NCI-H82 (cell line): ENCODE measurements around the gene LRRC56.

ENCODE experiments used
- DNase-seq: peaks from one replicate; lab custom pipeline; 2025; lab: John Stamatoyannopoulos, UW

The LRRC56 gene

GRCh38 chr11:559712-560304 lies 22.5 kb downstream of the LRRC56 start:
- no peak for DNase-seq

GRCh38 chr11:560305-561147 lies 23.2 kb downstream of the LRRC56 start, which contains the start of the genes LMNTD2 and RASSF7:
Gene LMNTD2 (minus strand): TSS chr11:560738. CDS start chr11:560716, 22 bp downstream.
Gene RASSF7 (plus strand): TSS chr11:560970. CDS start chr11:561769, 799 bp downstream.
- DNase-seq: peak; percentile 94

GRCh38 chr11:561148-562003 lies 24.0 kb downstream of the LRRC56 start:
- DNase-seq: no peak

DNA sequence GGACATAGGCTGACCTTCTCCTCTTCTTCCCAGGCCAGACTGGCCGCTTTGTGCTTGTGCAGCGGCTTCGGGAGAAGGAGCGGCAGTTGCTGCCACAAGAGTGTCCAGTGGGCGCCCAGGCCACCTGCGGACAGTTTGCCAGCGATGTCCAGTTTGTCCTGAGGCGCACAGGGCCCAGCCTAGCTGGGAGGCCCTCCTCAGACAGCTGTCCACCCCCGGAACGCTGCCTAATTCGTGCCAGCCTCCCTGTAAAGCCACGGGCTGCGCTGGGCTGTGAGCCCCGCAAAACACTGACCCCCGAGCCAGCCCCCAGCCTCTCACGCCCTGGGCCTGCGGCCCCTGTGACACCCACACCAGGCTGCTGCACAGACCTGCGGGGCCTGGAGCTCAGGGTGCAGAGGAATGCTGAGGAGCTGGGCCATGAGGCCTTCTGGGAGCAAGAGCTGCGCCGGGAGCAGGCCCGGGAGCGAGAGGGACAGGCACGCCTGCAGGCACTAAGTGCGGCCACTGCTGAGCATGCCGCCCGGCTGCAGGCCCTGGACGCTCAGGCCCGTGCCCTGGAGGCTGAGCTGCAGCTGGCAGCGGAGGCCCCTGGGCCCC lies 24.8 kb downstream of the LRRC56 start:
- DNase-seq: no peak

GRCh38 chr11:563066-563811 lies 25.9 kb downstream of the LRRC56 start:
- no peak for DNase-seq

DNA sequence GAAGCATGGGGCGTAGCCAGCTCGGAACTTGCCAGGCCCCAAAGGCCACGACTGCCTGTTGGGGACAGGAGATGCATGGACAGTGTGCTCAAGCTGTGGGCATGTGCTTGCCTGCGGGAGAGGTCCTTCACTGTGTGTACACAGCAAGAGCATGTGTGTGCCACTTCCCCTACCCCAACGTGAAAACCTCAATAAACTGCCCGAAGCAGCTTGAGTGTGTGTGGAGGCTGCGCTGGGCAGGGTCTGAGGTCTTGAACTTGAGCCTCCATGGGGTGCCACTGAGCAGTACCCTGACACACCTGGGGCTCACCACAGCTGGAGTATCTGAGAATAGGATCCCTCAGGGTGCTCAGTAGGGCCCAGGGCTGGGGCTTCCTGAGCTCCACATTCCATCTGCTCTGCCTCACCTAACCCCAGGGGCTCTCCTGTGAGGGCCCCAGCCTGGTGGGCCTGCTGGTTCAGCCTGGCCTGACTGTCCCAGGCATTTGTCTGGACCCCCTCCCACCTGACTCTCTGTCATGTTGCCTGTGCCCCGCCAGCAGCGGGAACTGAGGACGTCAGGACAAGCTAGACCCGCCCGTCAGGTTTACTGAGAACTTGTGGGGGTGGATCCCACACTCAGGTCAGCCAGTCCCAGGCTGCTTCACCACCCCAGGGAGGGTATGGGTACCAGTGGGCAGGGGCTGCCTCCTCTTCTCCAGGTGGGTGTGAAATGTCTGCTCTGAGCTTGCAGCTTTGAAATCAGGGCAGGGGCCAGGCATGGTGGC lies 26.7 kb downstream of the LRRC56 start:
- no peak for DNase-seq

DNA sequence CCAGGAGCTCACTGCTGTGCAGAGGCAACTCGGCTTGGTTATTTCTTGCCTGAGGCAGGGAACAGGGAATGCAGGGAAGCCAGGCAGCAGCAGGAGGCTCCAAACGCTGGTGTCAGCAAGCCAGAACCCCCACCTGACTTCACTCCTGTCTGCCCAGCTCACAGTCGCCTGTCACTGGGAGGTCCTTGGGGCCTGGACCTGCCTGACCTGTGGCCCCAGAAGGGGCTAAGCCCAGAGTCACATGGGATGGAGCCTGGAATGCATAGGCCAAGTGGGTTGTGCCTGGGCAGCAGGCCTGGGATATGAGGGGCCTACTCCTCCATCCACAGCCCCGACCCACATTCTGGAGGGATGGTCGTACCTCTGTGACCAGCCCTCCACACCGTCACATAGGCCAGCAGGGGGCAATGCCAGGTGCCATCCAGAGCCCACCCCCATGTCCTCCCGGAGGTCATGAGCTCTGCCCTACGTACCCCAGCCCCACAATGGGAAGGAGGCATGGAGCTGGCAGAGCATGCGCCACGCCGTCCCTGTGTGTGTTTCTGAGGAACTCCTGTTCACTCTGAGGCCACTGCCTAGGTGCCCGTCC lies 28.7 kb downstream of the LRRC56 start:
- no peak for DNase-seq

GRCh38 chr11:567011-567628 lies 29.8 kb downstream of the LRRC56 start:
- no peak for DNase-seq

DNA sequence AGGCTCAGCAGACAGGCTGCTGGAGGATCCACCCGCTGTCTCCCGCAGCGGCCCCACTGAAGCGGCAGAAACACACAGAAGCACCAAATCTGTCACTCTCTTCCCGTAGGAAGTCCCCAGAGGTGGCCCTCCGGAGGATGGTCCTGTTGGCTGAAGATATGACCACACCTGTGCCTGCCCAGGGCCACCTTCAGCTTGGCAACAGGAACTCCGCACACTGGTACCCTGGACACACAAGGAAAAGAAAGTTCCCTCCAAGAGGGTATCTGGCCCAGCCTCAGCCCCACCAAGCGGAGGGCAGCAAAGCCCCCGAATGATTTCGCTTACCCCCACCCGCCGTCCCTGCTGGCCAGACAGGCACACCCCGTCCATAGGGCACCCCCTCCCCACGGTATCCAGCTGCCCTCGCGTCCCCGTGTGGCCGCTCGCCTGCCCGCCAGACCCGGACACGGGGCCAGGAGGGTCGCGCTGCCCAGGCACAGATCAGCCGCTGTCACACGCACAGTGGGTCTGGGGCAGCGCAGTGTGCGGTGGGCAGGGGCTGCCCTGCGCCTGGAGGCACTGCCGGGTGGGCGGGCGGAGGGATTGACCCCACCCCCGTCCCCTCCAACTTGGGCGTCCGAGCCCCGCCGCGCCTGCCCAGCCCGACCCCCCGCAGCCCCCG lies 30.4 kb downstream of the LRRC56 start:
- DNase-seq: peak; percentile 53

DNA sequence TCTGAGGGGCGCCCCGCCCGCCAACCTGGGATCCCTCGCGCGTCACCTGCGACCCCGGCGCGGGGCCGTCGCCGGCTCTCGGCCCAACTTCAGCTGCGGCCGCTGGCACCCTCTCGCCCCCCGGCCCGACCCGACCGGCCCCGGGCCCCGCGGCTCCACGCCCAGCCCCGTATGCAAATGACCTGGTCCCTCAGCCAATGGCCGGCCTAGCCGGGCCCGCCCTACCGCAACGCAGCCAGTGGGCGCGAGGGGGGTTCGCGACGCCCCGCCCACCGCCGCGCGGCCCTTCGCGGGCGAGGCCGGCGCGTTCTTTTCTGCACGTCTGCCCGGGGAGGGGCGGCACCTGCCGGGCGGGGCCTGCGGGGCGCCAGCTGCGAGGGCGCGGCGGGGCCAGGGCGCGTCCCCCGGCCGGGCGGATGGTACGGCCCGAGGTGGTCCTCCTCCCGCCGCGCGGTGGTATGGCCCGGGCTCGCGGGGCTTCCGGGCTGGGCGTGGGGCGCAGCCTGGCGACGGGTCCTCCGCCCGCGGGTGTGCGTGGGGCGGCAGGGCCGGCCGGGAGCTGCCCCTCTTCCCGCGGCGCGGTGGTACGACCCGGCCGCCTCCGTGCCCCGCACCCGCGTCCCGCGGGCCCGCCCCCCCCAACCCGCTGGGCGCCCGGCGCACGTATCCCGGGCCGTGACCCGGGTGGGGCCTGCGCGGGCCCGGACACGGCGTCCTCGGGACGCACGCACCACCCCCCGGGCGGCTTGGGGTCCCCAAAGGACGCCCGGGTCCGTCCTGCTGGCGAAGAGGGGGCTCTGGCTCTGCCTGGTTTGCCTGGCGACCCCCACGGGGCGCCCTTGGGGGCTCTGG lies 31.2 kb downstream of the LRRC56 start:
- DNase-seq: peak; percentile 93

DNA sequence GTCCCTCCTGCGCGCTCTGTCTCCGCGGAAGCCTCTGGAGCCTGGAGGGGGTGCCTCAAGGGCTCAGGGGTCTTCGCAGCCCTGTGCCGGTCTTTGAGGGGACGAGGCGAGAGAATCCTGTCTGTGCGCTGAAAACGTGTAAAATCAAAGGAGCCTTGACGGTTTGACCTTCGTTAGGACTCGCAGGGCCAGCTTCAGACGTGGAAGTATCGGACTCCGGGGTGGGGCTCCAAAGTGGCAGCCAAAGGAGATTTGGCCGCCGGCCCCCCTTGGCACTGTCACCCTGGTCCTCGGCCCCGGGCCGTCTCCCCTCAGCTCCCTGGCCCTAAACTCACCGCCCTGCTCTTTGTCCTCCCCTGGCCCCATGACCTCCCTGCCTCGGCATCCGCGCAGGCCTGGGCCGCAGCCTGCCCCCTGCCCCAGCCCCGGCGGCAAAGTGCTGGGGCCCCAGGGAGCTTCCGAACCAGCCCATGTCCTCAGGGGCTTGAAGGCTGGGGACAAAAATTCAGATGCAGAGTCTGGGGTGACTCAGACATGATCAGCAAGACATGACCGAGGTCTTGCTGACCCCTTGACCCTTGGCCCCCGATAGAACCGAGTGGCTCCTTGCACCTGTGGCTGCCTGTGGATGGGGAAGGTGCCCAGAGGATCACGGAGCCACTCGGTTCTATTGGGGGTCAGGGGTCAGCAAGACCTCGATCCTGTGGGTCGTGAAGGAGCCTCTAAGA lies 32.0 kb downstream of the LRRC56 start:
- no peak for DNase-seq

GRCh38 chr11:571802-572185 lies 34.5 kb downstream of the LRRC56 start:
- DNase-seq: no peak

GRCh38 chr11:573146-573759 lies 35.9 kb downstream of the LRRC56 start:
- DNase-seq: no peak

GRCh38 chr11:574031-574570 lies 36.8 kb downstream of the LRRC56 start:
- peak; percentile 28 for DNase-seq

- DNase-seq: peak; percentile 66
Measured at GRCh38 chr11:574632-575312, 37.4 kb downstream of the LRRC56 start.

- peak; percentile 86 for DNase-seq
Measured at GRCh38 chr11:575313-575995, 38.1 kb downstream of the LRRC56 start.
